Naive thymus-derived CD8-positive, alpha-beta T cell (primary cell): ENCODE measurements around the gene LGALS4. TPM values are rescaled to one million over a fixed set of nuclear protein-coding genes. Genes with fewer than 3 reads are reported as not detected.
A peak's percentile ranks its signal among the peaks of the same experiment; 100 is the strongest.
"Not testable (repeated sequence)": the region's sequence is repeated elsewhere in the genome, so short reads cannot be mapped to it uniquely, and the experiment has no call there.

Source experiments
- ATAC-seq, 2 donors: fragments of 150-1000 bp; cut with Tn5 transposase in 1 of 2; sonication (Bioruptor Pico), chemical (Tn5 transposase) in 1 of 2; 1 replicate in 1 of 2; 2 replicates in 1 of 2; pipeline ENCODE4 v1.10.0; 2021; ENCODE audit warnings: mild to moderate bottlenecking in 2 of 2, moderate library complexity in 2 of 2
- POLR2A ChIA-PET: fragments of 350-600 bp; sonication (Branson Sonifier 250); formaldehyde crosslinking; loops from one replicate; lab custom pipeline; 2021; ENCODE audit warnings: antibody characterized with exemption; lab: Charles Lee
- DNase-seq, 10 donors: peaks; one replicate each; pipeline versions ENCODE4 v3.0.0 to v3.0.0-alpha.2; 2020 to 2022
- H3K27ac Mint-ChIP-seq, 10 donors: one replicate each; pipeline ENCODE4 v1.8.0; 2020 to 2022; ENCODE audit warnings: mild to moderate bottlenecking in 10 of 10, mixed read lengths in 10 of 10, moderate library complexity in 4 of 10, inconsistent platforms in 1 of 10
- H3K27me3 Mint-ChIP-seq, 5 donors: one replicate each; pipeline ENCODE4 v1.8.0; 2021 to 2022; ENCODE audit warnings: mixed read lengths in 5 of 5
- H3K36me3 Mint-ChIP-seq, 3 donors: one replicate each; pipeline ENCODE4 v1.8.0; 2020 to 2022; ENCODE audit warnings: mixed read lengths in 3 of 3, mild to moderate bottlenecking in 2 of 3, inconsistent platforms in 1 of 3
- H3K4me1 Mint-ChIP-seq, 4 donors: one replicate each; pipeline ENCODE4 v1.8.0; 2021 to 2022; ENCODE audit warnings: mixed read lengths in 4 of 4
- H3K4me3 Mint-ChIP-seq, 10 donors: one replicate each; pipeline ENCODE4 v1.8.0; 2020 to 2022; ENCODE audit warnings: mild to moderate bottlenecking in 10 of 10, mixed read lengths in 10 of 10, moderate library complexity in 6 of 10, inconsistent platforms in 1 of 10
- H3K9me3 Mint-ChIP-seq, 9 donors: one replicate each; pipeline ENCODE4 v1.8.0; 2020 to 2022; ENCODE audit warnings: mixed read lengths in 9 of 9, mild to moderate bottlenecking in 3 of 9, inconsistent platforms in 1 of 9, moderate library complexity in 1 of 9
- polyA plus RNA-seq, 3 donors: library from polyadenylated mRNA; unstranded; fragments of 300-500 nt; fragmentation: Illumina TruSeq; gene quantifications; one replicate each; pipeline ENCODE4 v1.2.3, GENCODE V29; 2021
- total RNA-seq, 8 experiments: library from RNA in 2 of 8; stranded (reverse) in 2 of 8; gene quantifications; one replicate each; pipeline ENCODE4 v1.2.3 and lab custom pipeline; 2021 to 2026

Gene LGALS4
- total and polyA plus RNA-seq, 5 experiments from 2014 or later, result 0.27 to 10.7 (median 9.6) TPM; not detected in 2

DNA sequence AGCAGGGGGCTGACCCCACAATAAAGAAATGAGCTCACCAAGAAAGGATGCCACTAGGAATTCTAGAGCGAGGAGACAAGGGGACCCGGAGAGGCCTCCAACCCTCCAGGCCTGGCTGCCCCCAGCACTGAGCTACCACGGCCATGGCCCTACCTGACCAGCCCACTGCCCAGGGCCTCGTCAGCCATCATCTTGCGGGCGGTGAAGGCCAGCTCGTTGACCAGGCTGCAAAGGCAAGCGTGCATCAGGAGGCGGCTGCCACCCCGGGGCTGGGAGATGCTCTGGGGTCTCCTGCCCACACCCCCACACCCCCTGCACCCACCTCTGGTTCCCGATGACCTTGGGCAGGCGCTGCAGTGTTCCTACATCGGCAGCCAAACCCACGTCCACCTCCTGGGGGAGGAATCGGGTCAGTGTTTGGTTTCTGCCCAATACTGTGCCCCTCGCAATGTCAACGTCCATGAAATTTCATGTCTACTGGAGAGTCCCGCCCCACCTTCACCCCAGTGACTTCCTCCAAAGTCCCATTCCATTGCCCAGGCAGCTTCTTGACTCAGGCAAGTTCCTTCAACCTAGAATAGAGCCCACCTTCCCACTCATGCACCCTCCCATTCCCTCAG is 3.5 kb upstream of the LGALS4 start:
- no peak overlapping the region for H3K4me3 Mint-ChIP-seq
- ATAC-seq, result no peak
- no peak for DNase-seq
- H3K27me3 Mint-ChIP-seq, result no peaks in the 10 kb centered on the region
- peaks cover 0 to 14% (median 9%) of the 10 kb centered on the region in 4 donors for H3K4me1 Mint-ChIP-seq
- POLR2A ChIA-PET, result interaction anchor here (0.6 kb wide), 1 partner anchor 65 kb away, joined by 3 read pairs; no protein-coding TSS in a partner anchor
- H3K36me3 Mint-ChIP-seq, result peaks cover 0 to 48% (median 8%) of the 10 kb centered on the region in 3 donors
- H3K9me3 Mint-ChIP-seq, result no peaks in the 10 kb centered on the region
- H3K27ac Mint-ChIP-seq, result no peak overlapping the region

DNA sequence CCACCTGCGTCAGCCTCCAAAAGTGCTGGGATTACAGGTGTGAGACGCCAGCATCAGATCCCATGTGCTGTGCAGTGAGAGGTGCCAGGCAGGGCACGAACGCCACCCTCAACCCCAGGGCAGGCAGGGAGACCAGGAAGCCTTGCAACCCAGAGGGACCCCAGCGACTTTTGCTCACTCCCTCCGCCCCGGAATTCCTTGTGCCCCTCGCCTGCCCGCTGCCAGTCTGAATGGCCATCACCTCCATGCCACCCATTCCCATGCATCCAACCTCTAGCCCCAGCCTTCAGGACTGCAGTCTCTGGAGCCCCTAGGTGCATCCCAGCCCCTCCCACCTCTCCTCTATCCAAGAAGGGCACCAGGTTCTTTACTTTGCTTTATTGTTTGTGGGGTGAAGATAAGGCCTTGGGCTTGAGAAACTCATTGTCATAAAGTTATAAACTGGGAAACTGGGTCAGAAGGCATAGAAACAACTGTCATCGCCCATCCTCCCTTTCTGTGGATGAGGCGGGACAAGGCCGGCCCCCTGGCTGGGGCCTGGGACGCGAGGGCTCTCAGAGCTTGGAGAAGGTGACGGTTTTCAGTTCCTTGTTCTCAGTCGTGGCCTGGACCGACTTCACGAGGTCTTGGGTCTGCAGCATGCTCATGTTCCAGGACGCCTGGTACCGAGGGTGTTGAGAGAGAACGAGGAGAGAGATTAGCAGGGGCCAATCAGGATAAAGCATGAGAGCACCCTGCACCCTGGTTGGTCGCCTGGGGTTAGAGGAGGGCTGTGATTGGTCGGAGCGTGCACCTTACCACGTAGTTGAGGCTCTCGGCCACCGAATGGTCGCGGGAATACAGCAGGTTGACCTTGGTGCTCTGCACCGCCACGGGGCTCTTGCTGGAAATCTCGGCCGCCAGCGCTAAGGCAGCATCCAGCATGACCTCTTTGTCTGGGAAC is 2.6 kb upstream of the LGALS4 start:
- H3K27me3 Mint-ChIP-seq, result no peaks in the 10 kb centered on the region
- DNase-seq (no peak), ATAC-seq (no peak)
- peaks cover 0 to 39% (median 6%) of the 10 kb centered on the region in 3 donors for H3K36me3 Mint-ChIP-seq
- POLR2A ChIA-PET, result interaction anchor here (0.6 kb wide), 1 partner anchor 66 kb away, joined by 3 read pairs; no protein-coding TSS in a partner anchor
- H3K9me3 Mint-ChIP-seq, result no peaks in the 10 kb centered on the region
- H3K4me3 Mint-ChIP-seq, result no peak overlapping the region
- peak overlapping the region in 5 of 10 donors; percentile 5 to 78 (median 13) for H3K27ac Mint-ChIP-seq
- H3K4me1 Mint-ChIP-seq, result peaks cover 0 to 6% (median 3%) of the 10 kb centered on the region in 4 donors

DNA sequence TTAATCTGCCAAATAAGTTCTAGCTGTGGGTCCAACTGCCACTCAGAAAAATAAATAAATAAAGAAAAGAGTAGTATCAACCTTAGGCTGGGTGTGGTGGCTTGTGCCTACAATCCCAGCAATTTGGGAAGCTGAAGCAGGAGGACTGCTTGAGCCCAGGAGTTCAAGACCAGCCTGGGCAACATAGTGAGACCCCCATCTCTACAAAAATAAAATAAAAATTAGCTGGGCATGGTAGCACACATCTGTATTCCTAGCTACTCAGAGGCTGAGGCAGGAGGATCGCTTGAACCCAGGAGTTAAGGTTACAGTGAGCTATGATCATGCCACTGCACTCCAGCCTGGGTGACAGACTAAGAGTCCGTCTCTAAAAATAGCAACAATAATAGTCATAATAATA is 1.2 kb upstream of the LGALS4 start:
- H3K4me3 Mint-ChIP-seq, POLR2A ChIA-PET, H3K4me1 Mint-ChIP-seq, H3K27me3 Mint-ChIP-seq, H3K27ac Mint-ChIP-seq, DNase-seq, ATAC-seq, H3K9me3 Mint-ChIP-seq: not testable (repeated sequence)
- peaks cover 0 to 32% (median 6%) of the 10 kb centered on the region in 3 donors for H3K36me3 Mint-ChIP-seq

DNA sequence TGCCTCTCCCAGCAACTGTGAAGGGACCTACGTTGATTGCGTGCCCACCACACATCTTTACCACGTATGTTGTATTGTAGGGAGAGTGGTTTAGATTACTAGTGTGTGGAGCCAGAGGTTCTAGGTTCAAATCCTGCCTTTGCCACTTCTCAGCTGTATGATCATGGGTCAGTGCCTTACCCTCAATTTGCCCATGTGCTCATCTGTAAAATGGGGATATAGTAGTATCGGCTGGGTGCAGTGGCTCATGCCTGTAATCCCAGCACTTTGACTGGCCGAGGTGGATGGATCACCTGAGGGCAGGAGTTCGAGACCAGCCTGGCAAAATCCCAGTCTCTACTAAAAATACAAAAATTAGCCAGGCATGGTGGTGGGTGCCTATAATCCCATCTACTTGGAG is 578 bp upstream of the LGALS4 start:
- POLR2A ChIA-PET, result no interaction called here
- H3K4me3 Mint-ChIP-seq, result no peak overlapping the region
- DNase-seq, result no peak
- H3K27ac Mint-ChIP-seq, result peak overlapping the region in 1 of 10 donors; percentile 28
- no peaks in the 10 kb centered on the region for H3K27me3 Mint-ChIP-seq
- no peak for ATAC-seq
- peaks cover 0 to 31% (median 6%) of the 10 kb centered on the region in 3 donors for H3K36me3 Mint-ChIP-seq
- peaks cover 0 to 4% (median 0%) of the 10 kb centered on the region in 4 donors for H3K4me1 Mint-ChIP-seq
- no peaks in the 10 kb centered on the region for H3K9me3 Mint-ChIP-seq

DNA sequence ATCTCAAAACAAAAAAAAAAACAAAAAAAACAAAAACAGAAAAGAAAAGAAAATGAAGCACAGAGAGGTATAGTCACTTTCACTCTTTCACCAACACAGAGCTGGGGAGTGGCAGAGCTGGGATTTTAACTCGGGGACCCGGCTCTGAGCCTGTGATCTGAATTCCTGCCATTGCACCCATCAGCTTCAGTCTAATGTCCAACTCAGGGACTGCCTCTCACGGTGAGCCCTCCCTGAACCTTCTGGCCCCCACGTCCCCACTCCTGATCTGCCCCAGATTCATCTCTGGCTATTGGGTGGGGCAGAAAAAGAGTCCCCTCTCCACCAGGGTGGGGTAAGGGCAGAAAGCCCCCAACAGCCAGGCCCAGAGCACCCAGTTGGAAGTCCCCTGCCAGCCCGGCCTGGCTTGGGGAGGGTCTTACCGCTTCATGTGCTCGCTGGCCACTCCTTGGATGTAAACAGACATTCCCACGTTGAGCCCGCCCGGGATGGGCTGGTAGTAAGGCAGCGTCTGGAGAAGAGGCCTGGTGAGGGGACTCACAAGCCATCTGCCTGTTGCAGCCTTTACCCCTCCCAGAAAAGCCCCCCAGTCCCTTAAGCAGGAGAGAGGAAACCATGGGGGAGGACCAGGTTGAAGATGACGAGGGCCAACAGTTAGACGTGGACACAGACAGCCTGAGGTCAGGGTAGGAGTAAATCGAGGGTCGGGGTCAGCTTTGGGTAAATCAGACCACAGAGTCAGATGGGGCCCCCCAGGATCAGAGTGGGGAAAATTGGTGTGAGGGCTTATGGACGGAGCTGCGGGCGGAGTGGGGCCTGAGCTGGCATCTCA is 520 bp downstream of the LGALS4 start:
- no peaks in the 10 kb centered on the region for H3K9me3 Mint-ChIP-seq
- peaks cover 0 to 4% (median 0%) of the 10 kb centered on the region in 4 donors for H3K4me1 Mint-ChIP-seq
- DNase-seq (no peak), ATAC-seq (no peak)
- peak overlapping the region in 1 of 10 donors; percentile 28 for H3K27ac Mint-ChIP-seq
- POLR2A ChIA-PET, result interaction anchor here (0.7 to 0.8 kb wide), 2 partner anchors 73 to 296 kb away, joined by 3 read pairs; no protein-coding TSS in a partner anchor
- no peak overlapping the region for H3K4me3 Mint-ChIP-seq
- H3K36me3 Mint-ChIP-seq, result peaks cover 0 to 27% (median 6%) of the 10 kb centered on the region in 3 donors
- no peaks in the 10 kb centered on the region for H3K27me3 Mint-ChIP-seq

DNA sequence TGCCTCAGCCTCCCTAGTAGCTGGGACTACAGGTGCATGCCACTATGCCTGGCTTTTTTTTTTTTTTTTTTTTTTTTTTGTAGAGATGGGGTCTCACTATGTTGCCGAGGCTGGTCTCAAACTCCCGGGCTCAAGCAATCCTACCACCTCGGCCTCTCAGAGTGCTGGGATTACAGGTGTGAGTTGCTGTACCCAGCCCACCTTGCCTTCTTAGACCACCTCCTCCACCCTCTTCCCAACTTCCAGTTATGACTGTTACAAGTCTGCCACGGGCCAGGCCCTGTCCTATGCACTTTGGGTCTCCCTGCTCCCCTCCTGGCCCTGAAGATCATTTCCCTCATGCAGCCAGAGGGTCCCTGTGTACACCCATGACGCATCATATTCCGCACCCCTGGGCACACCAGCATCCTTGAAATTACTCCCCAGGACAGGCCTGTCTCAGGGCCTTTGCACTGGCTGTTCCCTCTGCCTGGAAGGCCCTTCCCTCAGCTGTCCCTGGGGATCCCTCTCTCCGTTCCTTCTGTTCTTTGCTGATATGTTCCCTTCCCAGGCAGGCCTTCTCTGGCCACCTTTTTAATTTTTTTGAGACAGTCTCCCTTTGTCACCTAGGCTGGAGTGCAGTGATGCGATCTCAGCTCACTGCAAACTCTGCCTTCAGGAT is 3.0 kb downstream of the LGALS4 start:
- no peak for ATAC-seq
- Mint-ChIP-seq H3K4me1 (peaks cover 4 to 8% (median 6%) of the 10 kb centered on the region in 4 donors), H3K36me3 (peaks cover 0 to 13% (median 0%) of the 10 kb centered on the region in 3 donors), H3K4me3 (no peak overlapping the region), H3K27ac (peak overlapping the region in 1 of 10 donors; percentile 32), H3K9me3 (no peaks in the 10 kb centered on the region), H3K27me3 (no peaks in the 10 kb centered on the region)
- POLR2A ChIA-PET, result interaction anchor here (0.6 kb wide), 1 partner anchor 69 kb away, joined by 3 read pairs; no protein-coding TSS in a partner anchor
- DNase-seq, result no peak

DNA sequence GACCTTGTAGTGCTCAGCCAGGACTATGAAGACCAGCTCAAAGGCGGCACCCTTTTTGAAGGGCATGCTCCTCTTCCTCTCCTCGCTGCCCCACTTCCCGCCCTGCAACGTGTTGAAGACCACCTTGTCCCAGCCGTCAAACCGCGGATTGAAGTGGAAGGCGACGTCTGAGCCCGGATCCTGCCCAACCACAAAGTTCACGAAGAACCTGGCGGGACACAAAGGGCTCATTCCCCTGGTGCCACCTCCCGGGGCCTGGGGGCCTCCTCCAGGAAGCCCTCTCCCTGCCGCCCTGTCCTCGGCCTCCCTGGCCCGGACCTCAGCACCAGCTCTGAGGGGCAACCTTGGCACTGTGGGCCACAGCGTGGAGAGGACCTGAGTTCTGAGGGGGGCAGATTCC is 4.0 kb downstream of the LGALS4 start:
- Mint-ChIP-seq H3K4me1 (peaks cover 4 to 10% (median 6%) of the 10 kb centered on the region in 4 donors), H3K27ac (no peak overlapping the region), H3K9me3 (no peaks in the 10 kb centered on the region), H3K27me3 (no peaks in the 10 kb centered on the region), H3K36me3 (peaks cover 0 to 16% (median 0%) of the 10 kb centered on the region in 3 donors), H3K4me3 (no peak overlapping the region)
- DNase-seq (no peak), ATAC-seq (no peak)
- POLR2A ChIA-PET, result interaction anchor here (0.6 kb wide), 1 partner anchor 33 kb away, joined by 3 read pairs; no protein-coding TSS in a partner anchor

DNA sequence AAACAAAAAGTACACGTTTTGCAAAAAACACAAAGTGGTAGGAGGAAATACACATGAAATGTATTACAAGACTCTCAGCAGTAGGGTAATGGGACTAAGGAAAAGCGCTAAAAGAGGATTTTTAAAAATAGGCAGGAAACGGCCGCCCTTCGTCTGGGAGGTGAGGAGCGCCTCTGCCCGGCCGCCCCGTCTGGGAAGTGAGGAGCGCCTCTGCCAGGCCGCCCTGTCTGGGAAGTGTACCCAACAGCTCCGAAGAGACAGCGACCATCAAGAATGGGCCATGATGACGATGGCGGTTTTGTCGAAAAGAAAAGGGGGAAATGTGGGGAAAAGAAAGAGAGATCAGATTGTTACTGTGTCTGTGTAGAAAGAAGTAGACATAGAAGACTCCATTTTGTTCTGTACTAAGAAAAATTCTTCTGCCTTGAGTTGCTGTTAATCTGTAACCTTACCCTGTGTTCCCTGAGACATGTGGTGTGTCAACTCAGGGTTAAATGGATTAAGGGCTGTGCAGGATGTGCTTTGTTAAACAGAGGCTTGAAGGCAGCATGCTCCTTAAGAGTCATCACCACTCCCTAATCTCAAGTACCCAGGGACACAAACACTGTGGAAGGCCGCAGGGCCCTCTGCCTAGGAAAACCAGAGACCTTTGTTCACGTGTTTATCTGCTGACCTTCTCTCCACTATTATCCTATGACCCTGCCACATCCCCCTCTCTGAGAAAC is 5.2 kb downstream of the LGALS4 start:
- Mint-ChIP-seq H3K27ac (peak overlapping the region in 2 of 10 donors; percentile 7 to 60), H3K4me1 (peaks cover 4 to 10% (median 6%) of the 10 kb centered on the region in 4 donors), H3K36me3 (peaks cover 0 to 13% (median 0%) of the 10 kb centered on the region in 3 donors)
- POLR2A ChIA-PET, H3K27me3 Mint-ChIP-seq, DNase-seq, H3K9me3 Mint-ChIP-seq, H3K4me3 Mint-ChIP-seq, ATAC-seq: not testable (repeated sequence)

DNA sequence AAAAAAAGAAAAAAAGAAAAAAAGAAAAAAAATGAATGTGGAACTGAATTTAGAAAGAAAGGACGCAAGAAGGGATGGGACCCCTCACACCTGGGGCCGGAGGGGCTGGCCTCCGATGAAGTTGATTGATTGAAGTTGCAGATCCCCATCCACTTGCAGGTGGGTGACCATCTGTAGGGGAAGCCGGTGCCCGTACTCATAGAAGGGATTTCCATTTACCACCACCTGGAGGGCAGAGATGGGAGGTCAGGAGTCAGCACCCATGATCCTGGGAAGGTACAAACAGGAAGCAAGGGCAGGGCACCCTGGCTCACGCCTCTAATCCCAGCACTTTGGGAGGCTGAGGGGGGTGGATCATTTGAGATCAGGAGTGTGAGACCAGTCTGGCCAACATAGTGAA is 6.4 kb downstream of the LGALS4 start:
- peaks cover 4 to 10% (median 6%) of the 10 kb centered on the region in 4 donors for H3K4me1 Mint-ChIP-seq
- POLR2A ChIA-PET, result no interaction called here

DNA sequence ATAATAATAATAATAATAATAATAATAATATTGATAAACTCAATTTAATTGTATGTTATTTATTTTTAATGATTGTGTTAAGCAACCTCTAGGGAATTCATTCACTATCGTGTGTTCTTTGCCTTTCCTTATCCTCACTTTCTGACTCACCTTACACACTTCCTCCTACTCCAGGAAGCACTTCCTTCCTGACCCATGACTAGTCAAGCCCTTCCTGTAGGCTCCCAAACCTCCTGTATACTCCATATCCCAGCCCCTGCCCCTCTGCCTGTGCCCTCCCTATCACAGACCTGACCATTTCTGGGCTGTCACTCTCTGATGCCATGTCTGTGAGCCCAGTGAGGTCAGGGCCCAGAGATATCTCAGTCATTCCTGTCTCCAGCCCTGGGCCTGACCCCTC is 7.6 kb downstream of the LGALS4 start:
- Mint-ChIP-seq H3K27ac (peak overlapping the region in 2 of 10 donors; percentile 33 to 43), H3K4me1 (peaks cover 4 to 10% (median 6%) of the 10 kb centered on the region in 4 donors), H3K36me3 (peaks cover 0 to 13% (median 0%) of the 10 kb centered on the region in 3 donors), H3K4me3 (peak overlapping the region in 3 of 10 donors; percentile 24 to 41 (median 30)), H3K27me3 (no peaks in the 10 kb centered on the region), H3K9me3 (no peaks in the 10 kb centered on the region)
- POLR2A ChIA-PET, result interaction anchor here (1.1 to 1.2 kb wide), 2 partner anchors 37 to 64 kb away, joined by 3 to 4 read pairs; no protein-coding TSS in a partner anchor
- ATAC-seq, result no peak
- DNase-seq, result no peak

More for the DNA sequence above, 6.4 kb downstream of the LGALS4 start:
- no peak overlapping the region for H3K4me3 Mint-ChIP-seq
- H3K27ac Mint-ChIP-seq, result no peak overlapping the region
- no peak for DNase-seq
- H3K36me3 Mint-ChIP-seq, result peaks cover 0 to 13% (median 0%) of the 10 kb centered on the region in 3 donors
- ATAC-seq, result no peak
- no peaks in the 10 kb centered on the region for H3K27me3 Mint-ChIP-seq
- H3K9me3 Mint-ChIP-seq, result no peaks in the 10 kb centered on the region

DNA sequence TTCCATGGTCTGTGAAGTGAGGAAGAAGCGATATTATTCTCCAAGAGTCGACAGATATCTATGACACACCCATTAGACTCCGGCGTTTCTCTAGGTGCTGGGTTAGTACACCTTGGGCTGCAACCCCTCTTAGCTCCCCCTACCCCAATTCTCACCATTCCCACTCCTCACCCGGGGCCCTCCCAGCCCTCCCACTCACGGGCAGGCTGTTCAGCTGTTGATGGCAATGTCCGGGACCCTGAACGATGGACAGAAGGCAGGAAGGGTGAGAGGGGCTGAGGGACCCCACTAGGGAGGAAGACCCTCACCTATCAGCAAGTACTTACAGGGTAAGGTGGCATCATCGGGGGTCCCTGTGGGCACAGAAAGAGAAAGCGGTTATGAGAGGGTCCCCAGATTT is 9.2 kb downstream of the LGALS4 start:
- H3K27ac Mint-ChIP-seq, result no peak overlapping the region
- H3K9me3 Mint-ChIP-seq, result no peaks in the 10 kb centered on the region
- POLR2A ChIA-PET, result no interaction called here

More for the DNA sequence above, 9.2 kb downstream of the LGALS4 start:
- Mint-ChIP-seq H3K4me3 (no peak overlapping the region), H3K36me3 (peaks cover 0 to 15% (median 0%) of the 10 kb centered on the region in 3 donors), H3K27me3 (no peaks in the 10 kb centered on the region), H3K4me1 (peaks cover 4 to 10% (median 6%) of the 10 kb centered on the region in 4 donors)
- ATAC-seq (no peak), DNase-seq (no peak)
